GM18517 (cell line): ENCODE measurements around the gene STAT3.

ENCODE experiments used
- ATAC-seq: cut with Tn5 transposase; IDR thresholded peaks from one replicate; pipeline ENCODE4 v1.9.1; 2021; ENCODE audit warnings: mild to moderate bottlenecking, moderate library complexity; ENCODE audit not compliant: unreplicated experiment

The STAT3 gene

GRCh38 chr17:42282478-42283080, 105.7 kb downstream of the STAT3 start:
- ATAC-seq, result no peak

GRCh38 chr17:42281571-42282096, 106.6 kb downstream of the STAT3 start:
- no peak for ATAC-seq

DNA sequence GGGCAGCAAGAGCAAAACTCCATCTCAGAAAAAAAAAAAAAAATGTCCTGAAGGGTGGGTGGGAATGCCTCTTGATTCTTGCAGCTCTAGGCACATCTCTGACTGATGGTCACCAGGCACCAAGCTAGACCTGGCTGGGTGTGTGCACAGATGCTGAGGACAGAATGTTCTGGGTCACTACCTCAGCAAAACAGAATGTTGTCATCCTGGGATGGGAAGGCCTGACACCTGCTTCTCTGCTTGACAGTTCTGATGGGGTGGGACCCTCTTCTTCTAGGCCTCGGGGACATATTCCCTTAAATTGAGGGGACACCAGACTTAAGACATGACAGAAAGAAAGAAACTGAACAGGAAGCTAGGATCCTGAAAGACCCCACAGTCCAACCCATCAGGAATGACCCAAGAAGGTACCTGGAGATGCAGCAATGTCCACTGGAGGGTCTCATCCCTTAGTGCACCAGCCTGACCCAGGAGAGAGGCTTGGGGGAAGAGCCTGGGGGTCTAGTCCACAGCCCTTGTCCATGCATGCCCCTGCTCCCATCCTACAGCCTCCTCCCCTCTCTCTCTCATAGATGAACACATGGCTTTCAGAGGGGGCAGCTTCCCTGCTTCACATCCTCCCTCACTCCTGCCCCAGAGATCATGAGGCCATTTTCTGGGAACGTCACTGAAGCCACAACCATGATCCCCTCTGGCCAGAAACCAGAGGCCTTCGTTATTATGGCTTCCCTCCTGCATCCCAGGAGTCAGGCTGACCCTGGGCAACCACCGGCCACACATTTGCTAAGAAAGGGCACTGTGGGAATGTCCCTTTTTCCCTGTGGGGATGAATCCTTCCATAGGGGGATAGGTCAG, 108.2 kb downstream of the STAT3 start:
- ATAC-seq, result no peak

DNA sequence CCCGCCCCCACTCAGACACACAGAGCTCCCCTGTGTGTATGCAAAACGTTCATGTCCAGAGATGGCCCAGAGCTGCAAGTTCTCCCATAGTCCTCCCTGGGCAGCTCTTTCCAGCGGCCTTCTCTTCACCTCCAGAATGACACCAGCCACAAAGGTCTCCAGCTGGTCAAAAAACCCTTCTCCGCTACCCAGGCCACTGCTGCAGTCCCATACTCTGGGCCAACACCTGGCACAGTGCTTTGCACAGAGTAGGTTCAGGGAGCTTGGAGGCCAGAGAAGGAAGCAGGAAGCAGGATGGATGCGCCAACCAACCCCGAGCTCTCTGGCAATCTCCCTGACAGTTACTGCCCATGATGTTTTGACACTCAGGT, 110.9 kb downstream of the STAT3 start:
- no peak for ATAC-seq

- no peak for ATAC-seq
These were observed 111.5 kb downstream of the STAT3 start for GRCh38 chr17:42276609-42277341.

DNA sequence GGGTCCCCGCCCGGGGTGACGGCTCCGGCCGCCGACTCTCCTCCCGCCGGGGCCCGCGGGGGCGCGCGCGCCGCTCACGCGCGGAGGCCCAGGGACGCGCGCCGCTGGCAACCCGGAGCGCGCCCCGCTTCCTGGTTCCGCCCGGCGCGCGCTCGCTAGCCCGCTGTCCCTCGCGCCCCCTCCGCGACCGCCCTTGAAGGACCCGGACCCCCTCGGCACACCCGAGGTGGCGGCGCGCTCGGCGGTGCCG, 112.0 kb downstream of the STAT3 start, which contains the start of gene STAT5B:
TSS of gene STAT5B (minus strand) at position 33 of the 250 bp plus-strand sequence. CDS start 44,264 bp downstream, outside the sequence.
- no peak for ATAC-seq

- ATAC-seq, result no peak
These were observed 112.5 kb downstream of the STAT3 start for GRCh38 chr17:42275527-42276358.

- ATAC-seq, result no peak
These were observed 113.3 kb downstream of the STAT3 start for GRCh38 chr17:42274812-42275526.

- ATAC-seq, result no peak
These were observed 114.0 kb downstream of the STAT3 start for GRCh38 chr17:42274253-42274542.

DNA sequence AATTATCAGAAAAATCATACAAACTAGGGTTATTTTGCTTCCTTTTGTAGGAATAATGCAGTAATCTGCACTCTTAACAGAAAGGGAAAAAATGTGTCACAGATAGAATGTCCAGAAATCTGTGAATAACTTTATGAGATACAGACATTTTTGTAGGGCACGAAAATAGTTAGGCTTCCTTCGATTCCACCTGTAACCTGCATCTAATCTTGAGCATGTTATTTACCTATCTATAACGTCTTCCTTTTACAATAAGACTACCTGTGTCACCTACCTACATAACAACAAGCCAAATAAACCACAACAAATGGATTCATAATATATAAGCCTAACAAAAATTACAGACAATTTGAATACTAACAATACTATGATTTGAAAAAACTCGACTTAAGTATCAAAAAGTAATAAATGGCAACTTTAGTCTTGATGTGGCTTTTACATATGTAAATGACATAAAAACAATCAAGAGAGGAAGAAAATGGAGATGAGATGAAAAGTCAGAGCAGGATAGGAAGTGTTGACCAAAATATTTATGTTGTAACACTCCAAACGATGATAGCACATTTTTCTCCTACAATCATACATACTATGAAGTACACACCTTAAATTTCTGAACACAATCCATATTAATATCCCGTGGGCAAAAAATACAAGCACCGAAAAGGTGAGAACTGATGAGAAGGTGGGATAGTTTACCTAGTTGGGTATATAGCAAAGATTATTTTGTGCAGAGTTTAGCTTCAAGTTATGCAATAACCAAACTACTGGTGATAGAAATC, 114.6 kb downstream of the STAT3 start:
- no peak for ATAC-seq

DNA sequence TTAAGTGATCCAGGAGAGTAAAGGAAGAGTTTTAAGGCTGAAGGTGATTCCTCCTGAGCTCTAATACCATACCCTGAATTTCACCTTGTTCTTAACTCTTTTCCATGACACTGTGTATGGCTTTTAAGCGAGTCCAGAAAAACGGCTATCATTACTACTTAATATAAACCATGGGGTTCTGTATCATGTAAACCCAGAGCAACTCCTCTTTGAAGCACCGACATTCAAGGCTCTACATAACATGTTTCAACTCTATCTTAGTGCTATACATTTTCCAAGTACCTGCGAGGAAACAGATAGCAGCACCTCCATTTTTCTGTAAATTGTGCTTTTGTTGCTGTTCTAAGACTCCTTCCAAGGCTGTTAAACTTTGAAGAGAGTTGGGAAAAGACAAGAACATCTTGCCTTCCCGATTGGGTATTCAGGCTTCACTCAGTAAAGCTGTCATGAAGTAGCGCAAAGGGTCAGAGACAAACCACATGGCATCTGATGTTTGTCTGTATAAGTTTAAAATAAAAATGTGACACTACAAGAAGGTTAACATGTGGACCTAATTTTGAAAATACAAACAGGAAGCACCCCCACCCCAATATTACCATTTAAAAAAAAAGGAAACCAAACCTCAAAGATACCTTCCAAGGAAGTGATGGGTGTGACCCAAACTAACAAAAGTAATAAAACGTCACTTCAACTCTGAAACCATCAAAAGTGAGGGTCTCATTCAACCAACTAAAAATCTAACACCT, 115.9 kb downstream of the STAT3 start:
- no peak for ATAC-seq

- no peak for ATAC-seq
These were observed 116.5 kb downstream of the STAT3 start for GRCh38 chr17:42271779-42272035.

DNA sequence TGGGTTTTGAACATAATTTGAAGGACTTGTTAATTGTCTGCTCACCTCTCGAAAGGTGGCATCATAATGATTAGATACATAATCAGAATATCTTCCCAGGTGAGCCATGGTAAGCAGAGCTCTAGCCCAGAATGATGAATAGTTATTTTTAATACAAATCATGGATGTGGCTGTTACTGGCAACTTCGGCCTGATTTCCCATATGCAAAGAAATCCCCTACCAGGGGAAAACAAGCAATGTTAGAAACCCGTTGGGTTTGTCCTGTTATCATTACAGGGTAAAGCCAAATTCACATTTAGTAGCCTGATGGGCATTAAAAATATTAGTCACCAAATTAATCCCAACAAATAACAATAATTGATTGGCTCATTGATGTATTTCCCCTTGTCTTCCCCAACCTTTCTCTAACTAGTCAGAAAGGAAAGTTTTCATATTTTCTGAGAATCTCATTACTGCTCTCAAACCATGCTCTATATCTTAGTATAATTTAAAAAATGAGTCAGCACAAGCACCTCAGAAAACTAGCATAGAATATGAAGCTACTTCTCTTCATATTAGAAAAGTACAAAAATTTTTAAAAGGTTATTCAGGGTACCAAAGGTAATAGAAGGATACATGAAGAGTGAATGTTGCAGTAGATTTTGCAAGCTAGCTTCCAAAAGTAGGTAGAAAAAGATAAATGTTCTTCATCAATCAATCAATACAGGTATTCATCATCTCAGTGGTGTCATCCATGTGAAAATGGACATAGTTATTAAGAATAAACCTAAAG, 117.0 kb downstream of the STAT3 start:
- ATAC-seq, result no peak

GRCh38 chr17:42270596-42270995, 117.6 kb downstream of the STAT3 start:
- ATAC-seq, result no peak

- ATAC-seq, result no peak
These were observed 118.1 kb downstream of the STAT3 start for GRCh38 chr17:42270170-42270535.

GRCh38 chr17:42268236-42268635, 120.0 kb downstream of the STAT3 start:
- ATAC-seq, result no peak

- ATAC-seq, result no peak
These were observed 121.1 kb downstream of the STAT3 start for GRCh38 chr17:42266918-42267766.

- no peak for ATAC-seq
These were observed 121.8 kb downstream of the STAT3 start for GRCh38 chr17:42266462-42266861.
